Spleen (tissue), 7 donors: ENCODE measurements around the gene LPGAT1.

Experiments used
- POLR2AphosphoS5 ChIP-seq, 3 donors: sonication (generic); formaldehyde crosslinking; IDR thresholded peaks; one replicate each; pipeline ENCODE4 v1.5.1; 2017; ENCODE audit warnings: antibody characterized with exemption in 3 of 3
- TF ChIP-seq, protein P1 (sequence below), 11 experiments: fragments of 200-600 bp in 7 of 11; fragments of 450-650 bp in 4 of 11; sonication (generic) in 4 of 11; IDR thresholded peaks in 8 of 11; conservative IDR thresholded peaks in 3 of 11; 1 replicate in 7 of 11; 2 replicates in 4 of 11; pipeline versions ENCODE4 v1.4.0 to v1.8.0; 2016 to 2021; ENCODE audit warnings: antibody characterized with exemption in 11 of 11, inconsistent platforms in 4 of 11, mild to moderate bottlenecking in 1 of 11
- donor health status: DM: no; HTN: no; CAD: no; lungs with moderate emphysema.
- donor health status: DM: no; HTN: no; CAD: no.
- donor health status: DM: no; HTN: no; CAD: no.

DNA sequence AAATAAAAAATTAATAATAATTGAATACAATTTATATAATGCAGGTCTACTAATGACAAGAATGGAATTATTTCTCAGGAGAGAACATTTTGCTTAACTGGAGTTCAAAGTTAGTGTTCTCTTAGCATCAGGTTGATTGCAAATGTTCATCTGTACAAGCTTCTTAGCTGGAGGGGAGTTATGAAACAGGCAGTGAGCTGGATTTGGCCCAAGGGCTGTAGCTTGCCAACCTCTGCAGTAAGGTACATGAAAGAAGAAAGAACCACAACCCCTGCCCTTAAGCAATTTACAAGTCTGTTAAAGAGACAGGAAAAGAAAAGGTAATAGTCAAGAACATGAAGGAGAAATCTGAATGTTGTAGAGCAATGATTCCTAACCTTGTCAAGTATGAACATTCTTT, 17.0 kb downstream of the LPGAT1 start:
- TF ChIP-seq, protein P1, sequence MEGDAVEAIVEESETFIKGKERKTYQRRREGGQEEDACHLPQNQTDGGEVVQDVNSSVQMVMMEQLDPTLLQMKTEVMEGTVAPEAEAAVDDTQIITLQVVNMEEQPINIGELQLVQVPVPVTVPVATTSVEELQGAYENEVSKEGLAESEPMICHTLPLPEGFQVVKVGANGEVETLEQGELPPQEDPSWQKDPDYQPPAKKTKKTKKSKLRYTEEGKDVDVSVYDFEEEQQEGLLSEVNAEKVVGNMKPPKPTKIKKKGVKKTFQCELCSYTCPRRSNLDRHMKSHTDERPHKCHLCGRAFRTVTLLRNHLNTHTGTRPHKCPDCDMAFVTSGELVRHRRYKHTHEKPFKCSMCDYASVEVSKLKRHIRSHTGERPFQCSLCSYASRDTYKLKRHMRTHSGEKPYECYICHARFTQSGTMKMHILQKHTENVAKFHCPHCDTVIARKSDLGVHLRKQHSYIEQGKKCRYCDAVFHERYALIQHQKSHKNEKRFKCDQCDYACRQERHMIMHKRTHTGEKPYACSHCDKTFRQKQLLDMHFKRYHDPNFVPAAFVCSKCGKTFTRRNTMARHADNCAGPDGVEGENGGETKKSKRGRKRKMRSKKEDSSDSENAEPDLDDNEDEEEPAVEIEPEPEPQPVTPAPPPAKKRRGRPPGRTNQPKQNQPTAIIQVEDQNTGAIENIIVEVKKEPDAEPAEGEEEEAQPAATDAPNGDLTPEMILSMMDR (IDR thresholded peaks at IDR 0.05 in 8 of 11, conservative IDR thresholded peaks at IDR 0.05 in 3 of 11): no peak
- no peak for TF ChIP-seq POLR2AphosphoS5 (IDR thresholded peaks at IDR 0.05)
